Central memory CD8-positive, alpha-beta T cell (primary cell): ENCODE measurements around the gene SLC39A5.
A peak's percentile ranks its signal among the peaks of the same experiment; 100 is the strongest.
"Not testable (repeated sequence)": the region's sequence is repeated elsewhere in the genome, so short reads cannot be mapped to it uniquely, and the experiment has no call there.

ENCODE experiments used
- ATAC-seq: fragments of 150-1000 bp; cut with Tn5 transposase; replicated peaks from 2 replicates; pipeline ENCODE4 v1.10.0; 2022; ENCODE audit warnings: mild to moderate bottlenecking, moderate FRiP score, moderate number of reproducible peaks; ENCODE audit not compliant: poor library complexity, severe bottlenecking; ENCODE audit errors: extremely low read depth
- DNase-seq, 2 donors: peaks; one replicate each; pipeline ENCODE4 v3.0.0; 2021; ENCODE audit warnings: low spot score in 2 of 2
- H3K27ac Mint-ChIP-seq: one replicate; pipeline ENCODE4 v1.8.0; 2022; ENCODE audit warnings: low read depth, mild to moderate bottlenecking, moderate library complexity, mixed read lengths
- H3K27me3 Mint-ChIP-seq: one replicate; pipeline ENCODE4 v1.8.0; 2022; ENCODE audit warnings: mixed read lengths
- H3K36me3 Mint-ChIP-seq: one replicate; pipeline ENCODE4 v1.8.0; 2022; ENCODE audit warnings: mild to moderate bottlenecking, moderate library complexity, mixed read lengths; ENCODE audit not compliant: insufficient read depth
- H3K4me1 Mint-ChIP-seq: one replicate; pipeline ENCODE4 v1.8.0; 2022; ENCODE audit warnings: mixed read lengths
- H3K4me3 Mint-ChIP-seq: one replicate; pipeline ENCODE4 v1.8.0; 2022; ENCODE audit warnings: mild to moderate bottlenecking, moderate library complexity, mixed read lengths
- H3K9me3 Mint-ChIP-seq: one replicate; pipeline ENCODE4 v1.8.0; 2022; ENCODE audit warnings: mixed read lengths

The SLC39A5 gene

DNA sequence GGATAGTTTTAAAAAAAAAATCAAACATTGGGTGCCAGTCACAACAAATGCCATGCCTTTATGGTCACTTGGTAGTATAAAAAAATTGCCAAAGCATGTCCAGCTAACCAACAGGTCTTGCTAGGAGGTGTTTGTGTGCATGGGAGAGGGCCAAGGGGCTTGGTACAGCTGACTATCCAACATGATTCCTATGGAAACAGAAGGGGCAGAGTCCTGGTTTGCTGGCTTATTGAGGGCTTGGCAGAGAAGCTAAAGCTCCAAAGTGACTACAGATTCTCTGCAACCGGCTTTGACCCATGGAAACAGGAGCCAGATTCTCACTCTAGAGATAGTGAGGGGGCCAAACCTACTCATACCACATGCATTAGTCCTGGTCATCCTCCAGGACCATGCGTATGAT lies 42.6 kb downstream of the SLC39A5 start:
- not testable (repeated sequence) for H3K27me3 Mint-ChIP-seq, H3K4me3 Mint-ChIP-seq, DNase-seq, H3K9me3 Mint-ChIP-seq, ATAC-seq, H3K4me1 Mint-ChIP-seq
- H3K36me3 Mint-ChIP-seq, result peaks cover 59% of the 10 kb centered on the region
- H3K27ac Mint-ChIP-seq, result peak overlapping the region; percentile 13

DNA sequence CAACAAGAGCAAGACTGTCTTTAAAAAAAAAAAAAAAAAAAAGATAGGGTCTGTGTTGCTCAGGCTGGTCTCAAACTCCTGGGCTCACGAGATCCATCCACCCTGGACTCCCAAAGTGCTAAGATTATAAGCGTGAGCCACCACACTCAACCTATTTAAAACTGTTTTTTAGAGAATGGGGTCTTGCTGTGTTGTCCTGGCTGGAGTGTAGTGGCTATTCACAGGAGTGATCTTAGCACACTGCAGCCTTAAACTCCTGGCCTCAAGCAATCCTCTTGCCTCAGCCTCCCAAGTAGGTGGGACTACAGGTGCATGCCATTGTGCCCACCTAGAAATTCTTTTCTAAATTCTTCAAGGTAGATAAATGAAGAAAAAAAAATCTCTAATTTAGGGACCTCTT lies 44.4 kb downstream of the SLC39A5 start:
- DNase-seq, result no peak
- Mint-ChIP-seq H3K4me3 (no peak overlapping the region), H3K4me1 (no peaks in the 10 kb centered on the region), H3K36me3 (peaks cover 68% of the 10 kb centered on the region), H3K27ac (no peak overlapping the region), H3K9me3 (no peaks in the 10 kb centered on the region), H3K27me3 (no peaks in the 10 kb centered on the region)
- ATAC-seq, result no peak

DNA sequence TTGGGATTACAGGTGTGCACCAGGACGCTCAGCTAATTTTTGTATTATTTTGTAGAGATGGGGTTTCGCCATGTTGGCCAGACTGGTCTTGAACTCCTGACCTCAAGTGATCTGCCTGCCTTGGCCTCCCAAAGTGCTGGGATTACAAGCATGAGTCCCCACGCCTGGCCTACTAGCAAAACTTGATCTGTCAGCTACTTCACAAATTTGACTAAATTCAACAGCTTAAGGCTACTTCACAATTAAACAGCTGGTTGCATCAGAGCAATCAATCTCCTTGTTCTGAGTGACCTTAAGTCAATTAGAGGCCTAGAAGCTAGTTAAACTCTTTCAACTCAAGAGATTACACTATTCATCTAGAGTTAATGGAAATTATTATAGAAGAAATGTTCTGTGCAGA lies 49.1 kb downstream of the SLC39A5 start:
- Mint-ChIP-seq H3K9me3 (no peaks in the 10 kb centered on the region), H3K36me3 (peaks cover 88% of the 10 kb centered on the region), H3K27ac (no peak overlapping the region), H3K4me1 (no peaks in the 10 kb centered on the region), H3K27me3 (no peaks in the 10 kb centered on the region), H3K4me3 (no peak overlapping the region)
- ATAC-seq (no peak), DNase-seq (no peak)

DNA sequence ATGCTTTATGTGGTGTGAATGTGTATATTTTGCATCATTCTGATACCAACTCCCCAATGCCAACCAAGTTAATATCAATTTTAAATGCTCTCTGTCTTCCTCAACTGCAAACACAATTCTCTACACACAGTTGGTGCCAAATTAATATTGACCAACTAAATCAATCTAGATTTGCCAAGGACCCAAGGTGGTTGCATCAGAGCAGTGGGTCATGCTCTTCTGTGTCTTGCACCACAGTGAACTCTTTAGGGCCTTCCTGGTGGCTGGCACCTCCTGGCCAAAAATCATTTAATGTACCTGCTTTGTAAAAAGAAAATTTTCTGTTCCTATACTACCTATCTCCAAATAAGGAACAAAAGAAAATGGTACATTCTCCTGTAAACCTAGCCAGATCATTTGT lies 51.0 kb downstream of the SLC39A5 start:
- H3K27me3 Mint-ChIP-seq, result no peaks in the 10 kb centered on the region
- peaks cover 83% of the 10 kb centered on the region for H3K36me3 Mint-ChIP-seq
- H3K27ac Mint-ChIP-seq, result no peak overlapping the region
- no peaks in the 10 kb centered on the region for H3K9me3 Mint-ChIP-seq
- DNase-seq, result no peak
- H3K4me1 Mint-ChIP-seq, result no peaks in the 10 kb centered on the region
- H3K4me3 Mint-ChIP-seq, result no peak overlapping the region
- no peak for ATAC-seq

DNA sequence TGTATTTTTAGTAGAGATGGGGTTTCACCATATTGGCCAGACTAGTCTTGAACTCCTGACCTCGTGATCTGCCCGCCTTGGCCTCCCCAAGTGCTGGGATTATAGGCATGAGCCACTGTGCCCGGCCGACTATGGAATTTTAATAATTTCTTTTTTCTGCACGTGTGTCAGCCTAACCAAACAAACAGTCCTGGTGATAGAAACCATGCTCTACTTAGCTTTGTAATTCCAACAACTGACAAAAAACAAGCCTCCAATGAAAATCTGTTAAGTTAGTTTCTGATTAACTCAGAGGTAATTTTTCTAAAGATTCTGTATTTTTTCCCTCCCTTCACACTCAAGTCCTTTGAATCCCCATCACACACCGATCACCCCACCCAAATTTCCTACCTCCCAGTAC lies 52.2 kb downstream of the SLC39A5 start:
- ATAC-seq (no peak), DNase-seq (no peak)
- no peaks in the 10 kb centered on the region for H3K4me1 Mint-ChIP-seq
- H3K27ac Mint-ChIP-seq, result no peak overlapping the region
- H3K9me3 Mint-ChIP-seq, result no peaks in the 10 kb centered on the region
- H3K27me3 Mint-ChIP-seq, result no peaks in the 10 kb centered on the region
- no peak overlapping the region for H3K4me3 Mint-ChIP-seq
- peaks cover 79% of the 10 kb centered on the region for H3K36me3 Mint-ChIP-seq

DNA sequence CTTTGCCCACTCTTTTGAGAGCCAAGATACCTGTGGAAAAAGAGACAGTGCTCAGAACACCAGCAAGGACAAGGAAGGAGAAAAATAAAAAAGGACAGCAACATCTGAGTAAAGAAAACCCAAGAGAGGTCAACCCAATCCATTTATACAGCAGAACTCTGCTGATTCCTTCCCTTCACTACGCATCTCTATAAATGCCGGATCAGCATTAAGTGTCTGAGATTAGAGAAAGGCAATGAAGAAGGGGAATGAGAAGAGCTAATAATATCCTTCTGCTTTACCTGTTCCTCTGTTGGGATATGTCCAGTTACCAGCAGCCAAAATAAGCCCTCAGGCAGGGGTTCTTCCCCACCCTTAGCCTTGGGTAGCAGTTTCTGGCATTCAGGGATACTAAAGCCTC lies 52.7 kb downstream of the SLC39A5 start:
- Mint-ChIP-seq H3K4me3 (no peak overlapping the region), H3K36me3 (peaks cover 75% of the 10 kb centered on the region), H3K9me3 (no peaks in the 10 kb centered on the region), H3K27me3 (no peaks in the 10 kb centered on the region), H3K4me1 (no peaks in the 10 kb centered on the region), H3K27ac (peak overlapping the region; percentile 20)
- DNase-seq, result no peak
- ATAC-seq, result no peak

DNA sequence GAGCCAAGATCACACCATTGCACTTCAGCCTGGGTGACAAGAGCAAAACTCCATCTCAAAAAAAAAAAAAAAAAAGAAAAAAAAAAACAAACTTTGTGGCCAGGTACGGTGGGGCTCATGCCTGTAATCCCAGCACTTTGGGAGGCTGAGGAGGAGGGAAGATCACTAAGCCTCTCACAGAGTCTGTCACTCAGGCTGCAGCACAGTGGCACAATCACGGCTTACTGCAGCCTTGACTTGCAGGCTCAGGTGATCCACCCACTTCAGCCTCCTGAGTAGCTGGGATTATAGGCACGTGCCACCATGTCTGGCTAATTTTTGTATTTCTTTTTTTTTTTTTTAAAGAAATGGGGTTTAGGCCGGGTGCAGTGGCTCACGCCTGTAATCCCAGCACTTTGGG lies 54.4 kb downstream of the SLC39A5 start:
- H3K4me1 Mint-ChIP-seq, H3K4me3 Mint-ChIP-seq, DNase-seq, H3K27me3 Mint-ChIP-seq, H3K27ac Mint-ChIP-seq, ATAC-seq, H3K9me3 Mint-ChIP-seq: not testable (repeated sequence)
- H3K36me3 Mint-ChIP-seq, result peaks cover 64% of the 10 kb centered on the region

DNA sequence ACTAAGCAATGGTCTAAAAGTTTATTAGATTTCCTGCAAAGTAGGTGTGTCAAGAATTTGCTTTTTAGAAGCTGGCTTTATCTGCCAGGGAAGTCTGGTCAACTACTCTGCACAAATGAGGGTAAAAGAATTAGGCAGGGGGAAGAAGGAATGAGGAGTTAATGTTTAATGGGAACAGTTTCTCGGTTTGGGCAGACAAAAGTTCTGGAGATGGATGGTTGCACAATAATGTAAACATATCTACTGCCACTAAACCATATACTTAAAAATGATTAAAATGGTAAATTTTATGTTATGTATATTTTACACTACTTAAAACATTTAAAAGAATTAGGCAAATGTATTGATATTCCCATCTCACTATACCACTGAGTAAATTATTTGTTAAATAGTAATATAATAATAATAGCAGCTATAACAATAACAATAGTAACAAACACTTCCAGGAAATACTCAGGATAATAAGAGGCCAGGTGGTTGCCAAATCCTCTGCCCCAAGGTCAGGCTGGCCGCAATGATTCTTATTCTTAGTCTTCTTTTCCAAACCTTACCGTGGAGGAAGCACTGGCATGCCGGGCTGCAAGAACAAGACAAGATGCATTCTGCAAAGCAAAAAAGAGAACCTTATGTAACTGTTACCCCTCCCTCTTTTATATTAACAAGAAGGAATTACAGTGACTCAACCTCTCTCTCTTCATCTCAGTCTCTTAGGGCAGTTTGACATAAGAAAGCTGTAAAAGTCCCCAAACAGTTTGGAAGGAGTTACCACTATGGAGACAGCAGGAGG lies 56.4 kb downstream of the SLC39A5 start:
- DNase-seq, result no peak
- H3K36me3 Mint-ChIP-seq, result peaks cover 52% of the 10 kb centered on the region
- no peaks in the 10 kb centered on the region for H3K9me3 Mint-ChIP-seq
- H3K4me1 Mint-ChIP-seq, result peaks cover 3% of the 10 kb centered on the region
- ATAC-seq, result no peak
- H3K27me3 Mint-ChIP-seq, result no peaks in the 10 kb centered on the region
- no peak overlapping the region for H3K27ac Mint-ChIP-seq
- H3K4me3 Mint-ChIP-seq, result no peak overlapping the region
